ENCODE measurements around the gene TNFRSF8. TPM values are rescaled to one million over a fixed set of nuclear protein-coding genes. Genes with fewer than 3 reads are reported as not detected.

TNFRSF8 gene
- total and polyA plus RNA-seq, 2 of the 13 experiments (the other 11 are each of a cell fraction or from before 2014, with no cell fraction given) = not detected

DNA sequence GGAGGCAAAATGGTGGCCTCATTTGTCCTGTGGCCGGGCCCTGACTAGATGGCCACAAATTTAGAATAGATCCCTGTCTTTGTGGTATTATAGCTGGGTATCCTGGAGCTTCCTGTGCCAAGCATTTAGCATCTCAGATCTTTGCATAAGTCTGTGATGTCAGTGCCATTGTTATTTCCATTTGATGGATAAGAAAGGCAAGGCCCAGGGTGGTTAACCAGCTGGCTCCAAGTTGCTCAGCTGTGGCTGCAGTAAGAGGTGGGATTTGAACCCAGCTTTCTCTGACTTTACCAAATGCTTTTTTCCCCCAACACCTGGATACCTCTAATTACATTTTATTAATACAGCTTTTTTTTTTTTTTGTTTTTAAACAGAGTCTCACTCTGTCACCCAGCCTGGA lies 11.7 kb upstream of the TNFRSF8 start:
- Histone ChIP-seq H3K9me3 (ENCODE audit: low read length) (no peaks in the 10 kb centered on the region), H4K20me1 (ENCODE audit: insufficient read depth, low read length) (no peaks in the 10 kb centered on the region), H3K79me2 (ENCODE audit: insufficient read depth, low read length) (no peaks in the 10 kb centered on the region), H3K4me1 (ENCODE audit: insufficient read depth, low read length) (no peaks in the 10 kb centered on the region), H3K36me3 (replicated peaks in 1 of 2; ENCODE audit: control insufficient read depth in 1 of 2, insufficient read depth in 2 of 2, low read length in 2 of 2) (no peaks in the 10 kb centered on the region), H3K27ac (ENCODE audit: extremely low read length, insufficient read depth, low read length) (no peak overlapping the region), H3K27me3 (ENCODE audit: control insufficient read depth in 1 of 2, insufficient read depth in 2 of 2, low read length in 2 of 2) (peaks cover 8 to 48% of the 10 kb centered on the region in 2 experiments), H3K4me2 (ENCODE audit: low read depth, low read length) (no peak overlapping the region), H2AFZ (ENCODE audit: low read length) (no peak overlapping the region), H3K9ac (ENCODE audit: insufficient read depth, low read depth, low read length) (no peak overlapping the region), H3K4me3 (replicated peaks in 1 of 3; ENCODE audit: insufficient read depth in 1 of 3, low read depth in 2 of 3, low read length in 3 of 3) (no peak overlapping the region)
- no peak for FAIRE-seq
- 25% methylated on average over 1 of the region's 1 CpG for WGBS (ENCODE audit: low lambda C conversion rate)
- no TSS peak for BruUV-seq (replicated peaks)
- ChIA-PET CTCF (ENCODE audit: low intra/inter-chr PET ratio, low total read pairs) (no interaction called here), POLR2A (no interaction called here)
- no peak for DNase-seq (ENCODE audit: low spot score)
- in situ Hi-C loops (cut with HindIII; ENCODE audit: extremely low pct_ligation_motif_present, low pct_unique_long_range_greater_than_20kb) = no loop called here
- no peak for TF ChIP-seq HES4 (CRISPR knock-in tag; IDR thresholded peaks at IDR 0.05; ENCODE audit: borderline replicate concordance)
- TF ChIP-seq ZNF780A (CRISPR knock-in tag; IDR thresholded peaks at IDR 0.05) = no peak
- TF ChIP-seq HDAC2 (CRISPR knock-in tag; IDR thresholded peaks at IDR 0.05) = no peak
- TF ChIP-seq ZNF260 (CRISPR knock-in tag; IDR thresholded peaks at IDR 0.05; ENCODE audit: borderline replicate concordance, low read depth) = no peak
- TF ChIP-seq, protein P1, sequence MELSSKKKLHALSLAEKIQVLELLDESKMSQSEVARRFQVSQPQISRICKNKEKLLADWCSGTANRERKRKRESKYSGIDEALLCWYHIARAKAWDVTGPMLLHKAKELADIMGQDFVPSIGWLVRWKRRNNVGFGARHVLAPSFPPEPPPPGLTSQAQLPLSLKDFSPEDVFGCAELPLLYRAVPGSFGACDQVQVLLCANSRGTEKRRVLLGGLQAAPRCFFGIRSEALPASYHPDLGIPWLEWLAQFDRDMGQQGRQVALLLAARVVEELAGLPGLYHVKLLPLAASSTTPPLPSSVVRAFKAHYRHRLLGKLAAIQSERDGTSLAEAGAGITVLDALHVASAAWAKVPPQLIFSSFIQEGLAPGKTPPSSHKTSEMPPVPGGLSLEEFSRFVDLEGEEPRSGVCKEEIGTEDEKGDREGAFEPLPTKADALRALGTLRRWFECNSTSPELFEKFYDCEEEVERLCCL (CRISPR knock-in tag; IDR thresholded peaks at IDR 0.05; ENCODE audit: borderline replicate concordance) = no peak
- TF ChIP-seq HNRNPL (IDR thresholded peaks at IDR 0.05; ENCODE audit: low read depth, low read length) = no peak
- intact Hi-C loops (cut with micrococcal nuclease; ENCODE audit: unreplicated experiment) = no loop called here
- no peak for ATAC-seq

DNA sequence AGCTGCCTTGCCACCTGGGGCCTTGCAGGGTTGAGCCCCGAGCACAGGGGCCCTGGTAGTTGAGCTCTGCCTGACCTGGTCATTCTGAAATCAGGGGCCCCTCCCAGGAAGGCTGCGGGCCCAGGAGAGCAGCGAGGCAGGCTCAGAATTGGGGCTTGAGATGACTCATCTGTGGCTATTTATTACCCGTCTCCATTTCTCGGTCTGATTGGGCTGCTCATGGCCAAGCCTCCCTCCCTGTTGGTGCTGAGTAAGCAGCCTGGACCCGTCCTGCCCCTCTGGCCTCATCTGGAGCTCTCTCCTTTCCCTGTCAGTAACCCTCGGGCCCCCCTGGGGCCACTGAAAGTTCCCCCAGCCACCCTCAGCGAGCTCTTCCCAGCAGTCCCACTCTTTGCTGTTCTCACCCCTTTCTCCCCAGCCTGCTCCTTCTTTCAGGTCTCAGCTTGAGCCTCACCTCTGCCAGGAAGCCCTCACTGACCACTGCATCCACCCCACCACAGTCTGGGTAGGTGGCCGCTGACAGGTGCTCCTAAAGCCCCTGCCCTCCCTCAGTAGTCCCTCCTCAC lies 11.0 kb upstream of the TNFRSF8 start:
- FAIRE-seq (no peak), DNase-seq (ENCODE audit: low spot score) (no peak), ATAC-seq (peak; percentile 30; the same call in 2 of the 3 replicates)
- Histone ChIP-seq H3K4me1 (ENCODE audit: insufficient read depth, low read length) (no peaks in the 10 kb centered on the region), H3K36me3 (replicated peaks in 1 of 2; ENCODE audit: control insufficient read depth in 1 of 2, insufficient read depth in 2 of 2, low read length in 2 of 2) (no peaks in the 10 kb centered on the region), H3K79me2 (ENCODE audit: insufficient read depth, low read length) (no peaks in the 10 kb centered on the region), H3K9me3 (ENCODE audit: low read length) (no peaks in the 10 kb centered on the region), H3K9ac (ENCODE audit: insufficient read depth, low read depth, low read length) (no peak overlapping the region), H3K4me2 (ENCODE audit: low read depth, low read length) (no peak overlapping the region), H4K20me1 (ENCODE audit: insufficient read depth, low read length) (no peaks in the 10 kb centered on the region), H3K27me3 (ENCODE audit: control insufficient read depth in 1 of 2, insufficient read depth in 2 of 2, low read length in 2 of 2) (peaks cover 5 to 41% of the 10 kb centered on the region in 2 experiments; a peak in 4 of 5 replicates), H3K4me3 (replicated peaks in 1 of 3; ENCODE audit: insufficient read depth in 1 of 3, low read depth in 2 of 3, low read length in 3 of 3) (no peak overlapping the region), H3K27ac (ENCODE audit: extremely low read length, insufficient read depth, low read length) (no peak overlapping the region), H2AFZ (ENCODE audit: low read length) (no peak overlapping the region)
- ChIA-PET POLR2A (no interaction called here), CTCF (ENCODE audit: low intra/inter-chr PET ratio, low total read pairs) (no interaction called here)
- in situ Hi-C loops (cut with HindIII; ENCODE audit: extremely low pct_ligation_motif_present, low pct_unique_long_range_greater_than_20kb) = no loop called here
- 1% methylated on average over 6 of the region's 9 CpGs for WGBS (ENCODE audit: low lambda C conversion rate)
- intact Hi-C loops (cut with micrococcal nuclease; ENCODE audit: unreplicated experiment) = no loop called here
- peak; percentile 45 to 67; a peak in 3 of 4 replicates for TF ChIP-seq MAFK (conservative IDR thresholded peaks at IDR 0.05 in 1 of 2, IDR thresholded peaks at IDR 0.05 in 1 of 2; ENCODE audit: low read length in 2 of 2)
- TF ChIP-seq, protein P2, sequence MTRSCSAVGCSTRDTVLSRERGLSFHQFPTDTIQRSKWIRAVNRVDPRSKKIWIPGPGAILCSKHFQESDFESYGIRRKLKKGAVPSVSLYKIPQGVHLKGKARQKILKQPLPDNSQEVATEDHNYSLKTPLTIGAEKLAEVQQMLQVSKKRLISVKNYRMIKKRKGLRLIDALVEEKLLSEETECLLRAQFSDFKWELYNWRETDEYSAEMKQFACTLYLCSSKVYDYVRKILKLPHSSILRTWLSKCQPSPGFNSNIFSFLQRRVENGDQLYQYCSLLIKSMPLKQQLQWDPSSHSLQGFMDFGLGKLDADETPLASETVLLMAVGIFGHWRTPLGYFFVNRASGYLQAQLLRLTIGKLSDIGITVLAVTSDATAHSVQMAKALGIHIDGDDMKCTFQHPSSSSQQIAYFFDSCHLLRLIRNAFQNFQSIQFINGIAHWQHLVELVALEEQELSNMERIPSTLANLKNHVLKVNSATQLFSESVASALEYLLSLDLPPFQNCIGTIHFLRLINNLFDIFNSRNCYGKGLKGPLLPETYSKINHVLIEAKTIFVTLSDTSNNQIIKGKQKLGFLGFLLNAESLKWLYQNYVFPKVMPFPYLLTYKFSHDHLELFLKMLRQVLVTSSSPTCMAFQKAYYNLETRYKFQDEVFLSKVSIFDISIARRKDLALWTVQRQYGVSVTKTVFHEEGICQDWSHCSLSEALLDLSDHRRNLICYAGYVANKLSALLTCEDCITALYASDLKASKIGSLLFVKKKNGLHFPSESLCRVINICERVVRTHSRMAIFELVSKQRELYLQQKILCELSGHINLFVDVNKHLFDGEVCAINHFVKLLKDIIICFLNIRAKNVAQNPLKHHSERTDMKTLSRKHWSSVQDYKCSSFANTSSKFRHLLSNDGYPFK (CRISPR knock-in tag; IDR thresholded peaks at IDR 0.05; ENCODE audit: borderline replicate concordance) = no peak
- TF ChIP-seq FOSL2 (CRISPR knock-in tag; IDR thresholded peaks at IDR 0.05) = peak; percentile 72
- BruUV-seq (replicated peaks) = no TSS peak
